C4-2B (cell line): ENCODE data around the gene HSD17B11.

Experiments used
- H3K27ac ChIP-seq: fragments of 450-650 bp; 2 replicates; pipeline ENCODE4 v1.5.1; 2017
- CTCF ChIP-seq: fragments of 450-650 bp; conservative IDR thresholded peaks from 2 replicates; pipeline ENCODE4 v1.5.1; 2017; ENCODE audit warnings: mild to moderate bottlenecking
- ZFX ChIP-seq: fragments of 450-650 bp; IDR thresholded peaks from 2 replicates; pipeline ENCODE4 v1.6.1; 2017

The HSD17B11 gene

GRCh38 chr4:87363552-87363951, 27.4 kb downstream of the HSD17B11 start:
- no peak overlapping the region for H3K27ac ChIP-seq
- TF ChIP-seq CTCF (no peak), ZFX (no peak)

- no peak for TF ChIP-seq CTCF
- TF ChIP-seq ZFX: no peak
- H3K27ac ChIP-seq: no peak overlapping the region
Measured at GRCh38 chr4:87360338-87360935, 30.6 kb downstream of the HSD17B11 start.

- H3K27ac ChIP-seq: no peak overlapping the region
- TF ChIP-seq CTCF: no peak
- no peak for TF ChIP-seq ZFX
Measured at GRCh38 chr4:87359258-87359657, 31.7 kb downstream of the HSD17B11 start.

- TF ChIP-seq ZFX: no peak
- no peak for TF ChIP-seq CTCF
- H3K27ac ChIP-seq: no peak overlapping the region
Measured at GRCh38 chr4:87356832-87357526, 34.0 kb downstream of the HSD17B11 start.

- TF ChIP-seq ZFX (no peak), CTCF (no peak)
Measured at GRCh38 chr4:87354168-87355102, 36.6 kb downstream of the HSD17B11 start.

GRCh38 chr4:87353592-87353991, 37.4 kb downstream of the HSD17B11 start:
- no peak overlapping the region for H3K27ac ChIP-seq
- TF ChIP-seq CTCF (peak; percentile 81), ZFX (no peak)

More at GRCh38 chr4:87354168-87355102, 36.6 kb downstream of the HSD17B11 start:
- no peak overlapping the region for H3K27ac ChIP-seq

- TF ChIP-seq CTCF: no peak
- TF ChIP-seq ZFX: no peak
- no peak overlapping the region for H3K27ac ChIP-seq
Measured at GRCh38 chr4:87345139-87345538, 45.8 kb downstream of the HSD17B11 start.
